Activated naive CD8-positive, alpha-beta T cell treated with anti-CD3 and anti-CD28 coated beads, Interleukin-2, amount 50 U/mL, for 24 hours (primary cell): Measurements from ENCODE around the gene LGR6.
A peak's percentile ranks its signal among the peaks of the same experiment; 100 is the strongest.

ENCODE experiments used
- ATAC-seq: fragments of 150-1000 bp; cut with Tn5 transposase; one replicate; pipeline ENCODE4 v1.10.0; 2021
- DNase-seq: peaks from one replicate; pipeline ENCODE4 v3.0.0; 2021
- H3K27ac Mint-ChIP-seq: one replicate; pipeline ENCODE4 v1.8.0; 2021; ENCODE audit warnings: mild to moderate bottlenecking, mixed read lengths
- H3K27me3 Mint-ChIP-seq: one replicate; pipeline ENCODE4 v1.8.0; 2021; ENCODE audit warnings: mixed read lengths
- H3K36me3 Mint-ChIP-seq: one replicate; pipeline ENCODE4 v1.8.0; 2021; ENCODE audit warnings: low read depth, mixed read lengths
- H3K4me1 Mint-ChIP-seq: one replicate; pipeline ENCODE4 v1.8.0; 2021; ENCODE audit warnings: mixed read lengths
- H3K4me3 Mint-ChIP-seq: one replicate; pipeline ENCODE4 v1.8.0; 2021; ENCODE audit warnings: mild to moderate bottlenecking, moderate library complexity, mixed read lengths
- H3K9me3 Mint-ChIP-seq: one replicate; pipeline ENCODE4 v1.8.0; 2021; ENCODE audit warnings: mixed read lengths

Gene LGR6

DNA sequence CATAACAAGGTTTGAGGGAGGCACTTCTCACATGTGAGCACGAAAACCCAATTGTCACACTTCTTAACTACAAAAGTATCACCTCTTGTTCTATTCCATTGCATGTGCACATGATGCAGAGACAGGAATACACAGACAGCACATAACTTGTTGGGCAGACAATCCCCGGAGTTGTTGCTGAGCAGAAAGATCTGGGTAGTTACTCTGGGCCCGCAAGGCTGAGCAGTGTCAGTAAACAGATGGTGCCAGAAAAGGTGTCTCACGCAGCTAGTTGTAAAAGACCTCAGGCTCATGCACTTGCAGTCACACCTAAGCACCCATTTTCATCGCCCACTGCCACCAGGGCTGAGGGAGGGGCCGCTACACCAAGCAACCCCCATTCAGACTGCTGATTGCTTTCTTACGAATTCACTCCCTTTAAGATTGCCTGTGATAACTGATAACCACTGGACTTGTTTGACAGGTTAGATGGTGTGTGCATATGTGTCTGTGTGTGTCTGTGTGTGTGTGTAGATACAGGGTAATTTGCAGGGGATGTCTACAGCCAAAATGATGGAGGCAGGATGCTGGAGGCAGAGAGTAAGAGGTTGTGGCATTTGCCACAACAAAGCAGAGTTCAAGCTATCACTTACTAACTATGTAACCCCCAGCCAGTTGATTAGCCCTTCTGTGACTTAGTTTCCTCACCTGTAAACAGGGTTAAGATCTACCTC, 4.2 kb downstream of the LGR6 start:
- Mint-ChIP-seq H3K27me3 (peaks cover 32% of the 10 kb centered on the region), H3K27ac (no peak overlapping the region), H3K4me3 (no peak overlapping the region), H3K36me3 (no peaks in the 10 kb centered on the region), H3K4me1 (peaks cover 22% of the 10 kb centered on the region), H3K9me3 (no peaks in the 10 kb centered on the region)
- DNase-seq (no peak), ATAC-seq (no peak)

DNA sequence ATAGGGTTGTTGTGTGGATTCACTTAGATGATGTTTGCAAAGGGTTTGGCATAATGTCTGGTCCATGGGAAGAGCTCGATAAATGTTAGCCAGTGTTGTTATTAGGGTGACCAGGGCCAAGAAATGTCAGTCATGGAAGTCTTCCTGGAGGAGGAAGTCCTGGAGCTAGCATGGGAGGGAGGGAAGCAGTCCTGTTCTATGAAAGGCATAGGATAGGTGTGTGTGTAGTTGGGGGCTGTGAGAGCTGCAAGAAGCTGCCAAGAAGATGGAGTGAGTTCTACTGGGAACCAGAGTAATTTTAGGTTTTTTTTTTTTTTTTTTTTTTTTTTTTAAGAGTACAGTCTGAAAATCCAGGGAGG, 4.7 kb downstream of the LGR6 start:
- Mint-ChIP-seq H3K27me3 (peaks cover 30% of the 10 kb centered on the region), H3K4me1 (peaks cover 22% of the 10 kb centered on the region), H3K27ac (no peak overlapping the region), H3K36me3 (no peaks in the 10 kb centered on the region), H3K9me3 (no peaks in the 10 kb centered on the region), H3K4me3 (no peak overlapping the region)
- no peak for ATAC-seq
- DNase-seq = no peak

DNA sequence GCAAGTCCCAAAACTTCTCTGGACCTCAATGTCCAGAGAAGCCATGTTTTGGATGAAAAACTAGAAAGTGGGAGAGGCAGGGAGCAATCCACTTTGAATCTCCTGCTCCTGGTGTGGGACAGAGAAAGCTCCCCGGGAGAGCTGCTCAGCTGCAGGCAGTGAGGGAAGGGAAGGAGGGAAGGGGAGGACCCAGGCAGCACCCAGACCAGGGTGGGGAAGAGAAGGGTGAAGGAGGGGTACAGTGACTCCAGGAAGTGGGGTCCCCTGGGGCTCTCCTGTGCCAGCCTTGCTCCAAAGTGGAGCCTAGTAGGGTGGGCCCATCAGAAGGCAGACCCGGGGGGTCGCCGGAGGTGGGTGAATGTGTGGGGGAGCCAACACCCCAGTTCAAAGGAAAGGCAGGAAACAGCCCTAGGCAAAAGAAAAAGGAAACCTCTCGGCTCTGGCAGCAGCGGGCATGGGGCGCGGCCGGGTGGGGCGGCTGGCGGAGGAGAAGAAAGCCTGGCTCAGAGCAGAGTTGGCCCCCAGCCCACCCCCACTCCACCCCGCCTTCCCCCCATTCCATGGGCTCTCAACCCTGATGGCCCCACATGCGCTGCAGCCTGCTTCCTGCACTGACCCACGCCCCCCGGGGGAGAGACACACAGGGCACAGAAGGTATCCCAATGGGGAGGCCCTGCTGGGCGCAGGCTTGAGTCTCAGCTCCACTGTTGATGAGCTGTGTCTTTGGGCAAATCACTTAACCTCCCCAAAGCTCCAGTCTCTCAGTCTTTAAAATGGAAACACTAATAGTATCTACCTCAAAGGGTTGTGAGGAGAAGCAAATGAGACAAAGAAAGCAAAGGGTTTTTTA, 5.7 kb downstream of the LGR6 start:
- H3K27me3 Mint-ChIP-seq = peaks cover 25% of the 10 kb centered on the region
- no peak for ATAC-seq
- H3K27ac Mint-ChIP-seq = no peak overlapping the region
- no peaks in the 10 kb centered on the region for H3K9me3 Mint-ChIP-seq
- DNase-seq = no peak
- no peaks in the 10 kb centered on the region for H3K36me3 Mint-ChIP-seq
- no peak overlapping the region for H3K4me3 Mint-ChIP-seq
- H3K4me1 Mint-ChIP-seq = peaks cover 21% of the 10 kb centered on the region

DNA sequence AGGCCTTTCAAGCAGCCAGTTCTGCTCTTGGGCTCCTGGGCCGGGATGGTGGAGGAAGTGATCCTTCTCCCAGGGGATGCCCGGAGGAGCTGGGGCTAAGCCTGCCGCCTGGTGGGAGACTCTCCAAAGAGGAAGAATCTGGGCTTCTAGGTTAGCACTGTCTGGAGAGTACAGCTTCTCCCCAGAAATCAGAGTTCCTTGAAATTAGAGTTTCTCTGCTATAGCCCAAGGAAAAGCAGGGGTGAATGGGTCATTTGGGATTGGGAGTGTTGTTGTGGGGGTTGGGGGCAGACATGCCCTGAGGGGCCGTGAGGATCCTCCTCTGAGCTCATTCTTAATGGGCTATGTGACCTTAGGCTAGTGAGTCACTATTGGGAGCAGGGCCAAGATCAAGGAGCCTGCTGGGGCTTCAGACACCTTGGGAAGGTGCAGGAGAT, 6.5 kb downstream of the LGR6 start:
- H3K9me3 Mint-ChIP-seq = no peaks in the 10 kb centered on the region
- no peak for DNase-seq
- H3K4me3 Mint-ChIP-seq = no peak overlapping the region
- H3K27ac Mint-ChIP-seq = no peak overlapping the region
- H3K4me1 Mint-ChIP-seq = peaks cover 21% of the 10 kb centered on the region
- no peak for ATAC-seq
- no peaks in the 10 kb centered on the region for H3K36me3 Mint-ChIP-seq
- H3K27me3 Mint-ChIP-seq = peaks cover 19% of the 10 kb centered on the region

DNA sequence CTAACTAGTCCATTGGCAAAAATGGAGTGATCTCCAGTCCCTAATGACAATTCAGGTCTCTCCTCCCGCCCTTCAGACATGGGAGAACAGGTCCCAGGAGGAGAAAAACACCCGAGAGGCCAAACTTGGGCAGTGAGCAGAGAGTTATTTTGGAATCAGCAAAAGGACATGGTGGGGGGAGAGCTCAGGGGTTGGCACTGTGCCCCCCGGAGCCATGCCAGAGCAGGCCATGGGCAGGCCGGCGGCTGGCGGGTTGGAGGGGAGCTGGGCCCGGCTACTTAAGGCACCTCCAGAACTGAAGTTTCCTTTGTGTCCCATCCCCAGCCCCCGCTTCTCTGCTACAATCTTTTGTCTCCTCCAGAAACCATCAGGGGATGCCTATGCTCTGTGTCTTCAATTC, 7.1 kb downstream of the LGR6 start:
- H3K36me3 Mint-ChIP-seq = no peaks in the 10 kb centered on the region
- H3K4me1 Mint-ChIP-seq = peaks cover 21% of the 10 kb centered on the region
- ATAC-seq (no peak), DNase-seq (no peak)
- no peaks in the 10 kb centered on the region for H3K9me3 Mint-ChIP-seq
- H3K27me3 Mint-ChIP-seq = peaks cover 15% of the 10 kb centered on the region
- no peak overlapping the region for H3K27ac Mint-ChIP-seq
- no peak overlapping the region for H3K4me3 Mint-ChIP-seq

DNA sequence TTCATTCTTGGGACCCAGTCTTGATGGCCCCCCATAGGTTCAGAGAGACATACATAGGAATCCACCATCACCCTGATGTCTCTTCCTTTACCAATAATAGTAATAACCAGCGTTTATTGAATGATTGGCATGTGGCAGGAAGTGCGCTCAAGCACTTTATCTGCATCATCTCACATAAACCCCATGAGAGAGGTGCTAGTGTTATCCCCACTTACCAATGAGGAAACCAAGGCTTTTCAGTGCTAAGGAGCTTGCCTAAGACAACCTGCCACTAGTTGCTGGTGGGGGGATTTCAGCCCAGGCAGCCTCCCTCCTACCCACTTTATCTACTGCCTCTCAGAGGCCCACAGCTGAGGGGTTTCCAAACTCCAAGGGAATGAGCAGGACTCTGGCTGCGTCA, 7.7 kb downstream of the LGR6 start:
- DNase-seq = no peak
- H3K9me3 Mint-ChIP-seq = no peaks in the 10 kb centered on the region
- H3K36me3 Mint-ChIP-seq = no peaks in the 10 kb centered on the region
- peaks cover 21% of the 10 kb centered on the region for H3K4me1 Mint-ChIP-seq
- peaks cover 11% of the 10 kb centered on the region for H3K27me3 Mint-ChIP-seq
- no peak overlapping the region for H3K27ac Mint-ChIP-seq
- no peak for ATAC-seq
- H3K4me3 Mint-ChIP-seq = no peak overlapping the region

DNA sequence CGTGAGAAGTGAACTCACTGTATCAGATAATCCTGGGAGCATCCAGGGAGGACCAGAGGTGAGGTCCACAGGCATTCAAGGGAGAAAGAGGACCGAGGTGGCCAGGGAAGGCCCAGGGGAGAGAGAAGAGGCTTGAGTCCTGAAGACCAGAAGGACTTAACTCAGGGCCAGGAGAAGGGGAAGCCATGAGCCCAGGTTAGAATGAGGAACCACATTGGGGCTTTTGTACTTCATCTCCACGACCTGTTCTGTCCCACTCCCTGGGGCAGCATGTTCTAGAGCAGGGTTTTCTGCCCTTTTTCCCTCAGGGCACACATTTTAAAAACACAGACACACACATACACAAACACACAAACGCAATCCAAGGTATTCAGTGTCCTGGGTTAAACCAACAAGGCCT, 8.4 kb downstream of the LGR6 start:
- no peak overlapping the region for H3K4me3 Mint-ChIP-seq
- no peak for ATAC-seq
- DNase-seq = no peak
- H3K9me3 Mint-ChIP-seq = no peaks in the 10 kb centered on the region
- H3K27me3 Mint-ChIP-seq = peaks cover 7% of the 10 kb centered on the region
- H3K27ac Mint-ChIP-seq = no peak overlapping the region
- no peaks in the 10 kb centered on the region for H3K36me3 Mint-ChIP-seq
- H3K4me1 Mint-ChIP-seq = peaks cover 21% of the 10 kb centered on the region

DNA sequence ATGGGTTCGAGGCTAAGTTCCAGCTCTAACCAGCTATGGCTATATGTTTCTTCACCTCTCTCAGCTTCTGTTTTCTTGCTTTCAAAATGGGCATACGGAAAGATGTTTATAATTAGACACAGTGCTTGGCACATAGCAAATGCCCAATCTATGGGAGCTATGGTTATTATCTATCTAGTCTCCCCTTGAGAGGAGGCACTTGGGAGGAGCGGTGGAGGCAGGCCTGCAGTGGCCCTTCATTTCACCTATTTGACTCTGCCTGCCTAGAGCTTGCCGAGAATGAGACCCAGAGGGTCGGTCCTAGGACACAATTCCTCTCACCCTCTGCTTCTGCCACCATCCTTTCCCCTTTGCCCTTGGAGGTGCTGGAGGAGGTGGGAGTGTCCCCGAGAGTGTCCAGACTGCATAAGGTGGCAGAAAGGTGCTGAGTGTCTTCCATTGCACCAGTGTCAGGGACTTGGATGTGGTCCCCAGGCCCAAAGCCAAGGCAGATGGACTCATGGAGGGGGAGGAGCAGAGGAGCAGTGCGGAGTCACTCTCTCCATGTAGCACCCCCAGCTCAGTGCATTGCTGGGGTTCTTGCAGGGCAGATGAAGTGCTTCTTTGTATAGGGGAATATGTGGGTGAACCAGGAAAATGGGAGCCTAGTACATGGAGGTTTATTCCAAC, 9.0 kb downstream of the LGR6 start:
- Mint-ChIP-seq H3K27me3 (peaks cover 7% of the 10 kb centered on the region), H3K4me3 (no peak overlapping the region), H3K4me1 (peaks cover 21% of the 10 kb centered on the region), H3K9me3 (no peaks in the 10 kb centered on the region), H3K27ac (no peak overlapping the region), H3K36me3 (no peaks in the 10 kb centered on the region)
- DNase-seq (no peak), ATAC-seq (no peak)

DNA sequence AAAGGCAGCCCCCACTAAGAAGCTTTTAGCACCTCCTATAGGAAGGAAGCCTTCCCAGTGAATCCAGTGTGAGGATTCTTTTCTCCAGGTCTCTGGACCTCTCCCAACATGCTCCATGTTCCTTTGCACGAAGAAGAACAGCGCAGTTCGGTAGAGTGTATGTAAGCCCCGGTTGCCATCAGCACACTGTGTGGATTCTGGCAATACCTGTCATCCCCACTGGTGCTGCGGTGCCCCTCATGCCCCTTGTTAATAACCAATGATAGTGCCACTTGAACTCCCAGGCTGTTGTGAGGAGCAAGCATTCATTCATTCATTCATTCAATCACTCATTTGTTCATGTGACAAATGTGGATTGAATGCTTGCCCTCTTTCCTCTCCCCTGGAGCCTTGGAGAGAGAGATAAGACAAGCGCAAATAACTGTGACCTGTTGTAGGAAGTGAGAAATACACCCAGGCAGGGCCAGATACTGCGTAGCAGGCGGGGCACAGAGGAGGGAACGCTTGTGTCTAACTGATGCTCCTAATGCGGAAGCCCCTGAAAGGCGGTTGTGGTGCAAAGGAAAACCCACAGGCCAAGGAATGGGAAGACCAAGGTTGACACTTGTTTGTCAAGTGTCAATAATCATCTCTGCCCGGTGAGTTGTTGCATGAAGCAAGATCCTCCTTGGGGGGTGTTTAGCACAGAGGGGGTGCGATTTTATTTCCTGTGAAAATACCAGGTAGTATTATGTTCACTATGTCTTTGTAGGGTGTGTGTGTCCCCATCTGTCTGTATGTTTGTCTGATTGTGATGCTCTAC, 9.8 kb downstream of the LGR6 start:
- no peak overlapping the region for H3K27ac Mint-ChIP-seq
- no peak for DNase-seq

DNA sequence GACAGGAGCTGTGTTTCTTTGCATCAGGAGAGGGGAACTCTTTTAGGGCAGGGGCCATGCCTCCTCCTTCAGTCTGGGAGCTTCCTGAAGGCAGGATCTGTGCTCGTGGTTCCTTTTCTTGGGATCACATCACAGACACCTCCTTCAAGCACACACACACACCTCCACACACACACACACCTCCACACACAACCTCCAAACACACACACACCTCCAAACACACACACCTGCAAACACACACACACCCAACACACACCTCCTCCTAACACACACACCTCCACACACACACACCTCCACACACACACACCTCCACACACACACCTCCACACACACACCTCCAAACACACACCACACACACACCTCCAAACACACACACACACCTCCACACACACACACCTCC, 10.5 kb downstream of the LGR6 start:
- H3K36me3 Mint-ChIP-seq = no peaks in the 10 kb centered on the region
- H3K4me3 Mint-ChIP-seq = no peak overlapping the region
- DNase-seq (no peak), ATAC-seq (no peak)
- peaks cover 12% of the 10 kb centered on the region for H3K4me1 Mint-ChIP-seq
- peaks cover 6% of the 10 kb centered on the region for H3K27me3 Mint-ChIP-seq
- no peak overlapping the region for H3K27ac Mint-ChIP-seq
- no peaks in the 10 kb centered on the region for H3K9me3 Mint-ChIP-seq

More for the DNA sequence above, 9.8 kb downstream of the LGR6 start:
- H3K4me1 Mint-ChIP-seq = peaks cover 15% of the 10 kb centered on the region
- no peak overlapping the region for H3K4me3 Mint-ChIP-seq
- H3K27me3 Mint-ChIP-seq = peaks cover 8% of the 10 kb centered on the region
- no peaks in the 10 kb centered on the region for H3K36me3 Mint-ChIP-seq
- no peaks in the 10 kb centered on the region for H3K9me3 Mint-ChIP-seq
- peak; percentile 30 for ATAC-seq

DNA sequence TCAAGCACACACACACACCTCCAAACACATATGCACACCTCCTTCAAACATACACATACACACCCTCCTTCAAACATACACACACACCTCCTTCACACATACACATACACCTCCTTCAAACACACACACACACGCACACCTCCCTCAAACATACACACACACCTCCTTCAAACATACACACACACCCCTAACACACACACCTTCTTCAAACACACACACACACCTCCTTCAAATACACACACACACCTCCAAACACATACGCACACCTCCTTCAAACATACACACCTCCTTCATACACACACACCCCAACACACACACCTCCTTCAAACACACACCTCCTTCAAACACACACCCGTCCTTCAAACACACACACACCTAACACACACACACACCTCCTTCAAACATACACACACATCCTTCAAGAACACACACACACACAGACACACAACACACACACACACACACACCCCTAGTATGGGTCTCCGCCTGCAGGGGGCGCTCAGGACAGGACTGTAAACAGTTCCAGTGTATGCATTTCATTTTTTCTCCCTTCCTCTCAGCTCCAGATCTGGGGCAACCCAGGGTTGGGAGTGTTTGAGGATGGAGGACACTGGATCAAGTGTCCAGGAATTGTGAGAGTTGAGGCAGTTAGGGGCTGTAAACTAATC, 12.1 kb downstream of the LGR6 start:
- Mint-ChIP-seq H3K27ac (no peak overlapping the region), H3K36me3 (no peaks in the 10 kb centered on the region), H3K4me1 (peaks cover 9% of the 10 kb centered on the region), H3K9me3 (no peaks in the 10 kb centered on the region), H3K4me3 (no peak overlapping the region), H3K27me3 (peaks cover 8% of the 10 kb centered on the region)
- DNase-seq (no peak), ATAC-seq (no peak)

DNA sequence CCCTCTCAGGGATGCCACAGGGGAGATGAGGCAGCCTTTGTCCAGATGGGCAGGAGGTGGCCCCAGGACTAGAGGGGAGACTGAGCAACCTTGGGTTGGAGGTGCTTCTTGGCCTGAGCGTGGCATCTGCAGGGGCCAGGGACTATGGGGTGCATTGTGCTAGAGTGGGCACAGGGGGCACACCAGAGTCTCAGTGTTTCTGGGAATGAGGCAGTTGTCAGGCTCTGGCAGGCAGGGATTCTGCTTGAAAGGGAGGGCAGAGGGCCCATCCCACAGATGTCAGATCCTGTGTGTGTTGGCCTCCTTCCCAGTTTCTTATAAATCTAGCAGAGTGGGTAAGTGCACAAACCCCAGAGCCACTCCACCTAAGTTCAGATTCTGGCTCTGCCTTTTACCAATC, 13.7 kb downstream of the LGR6 start:
- Mint-ChIP-seq H3K27ac (no peak overlapping the region), H3K9me3 (no peaks in the 10 kb centered on the region), H3K4me3 (no peak overlapping the region), H3K4me1 (no peaks in the 10 kb centered on the region), H3K27me3 (peaks cover 18% of the 10 kb centered on the region), H3K36me3 (no peaks in the 10 kb centered on the region)
- DNase-seq (no peak), ATAC-seq (no peak)

DNA sequence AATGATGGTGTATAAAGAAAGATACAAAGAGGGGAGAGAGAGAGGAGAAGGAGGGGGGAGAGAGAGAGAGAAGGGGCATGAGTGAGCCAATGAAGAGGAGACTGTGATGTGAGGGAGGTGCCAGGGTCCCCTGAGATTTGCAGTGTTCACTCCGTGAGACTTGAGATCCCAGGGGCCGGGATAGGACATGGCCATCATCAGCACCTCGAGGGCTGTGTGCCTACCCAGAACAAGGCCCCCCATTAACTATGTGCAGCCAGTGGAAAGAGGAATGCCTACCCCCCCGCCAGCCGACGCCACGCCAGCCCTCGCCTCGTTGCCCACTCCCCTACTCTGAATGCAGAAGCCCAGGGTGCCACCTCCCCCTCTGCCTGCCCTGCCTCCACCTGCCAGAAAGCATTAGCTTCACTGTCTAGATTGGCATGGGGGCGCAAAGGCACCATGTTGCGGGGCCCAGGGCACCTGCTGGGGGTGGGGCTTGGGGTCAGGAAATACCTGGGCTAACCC, 14.8 kb downstream of the LGR6 start:
- ATAC-seq = no peak
- peaks cover 27% of the 10 kb centered on the region for H3K27me3 Mint-ChIP-seq
- no peak overlapping the region for H3K27ac Mint-ChIP-seq
- no peaks in the 10 kb centered on the region for H3K36me3 Mint-ChIP-seq
- H3K9me3 Mint-ChIP-seq = no peaks in the 10 kb centered on the region
- no peak for DNase-seq
- H3K4me3 Mint-ChIP-seq = no peak overlapping the region
- no peaks in the 10 kb centered on the region for H3K4me1 Mint-ChIP-seq

DNA sequence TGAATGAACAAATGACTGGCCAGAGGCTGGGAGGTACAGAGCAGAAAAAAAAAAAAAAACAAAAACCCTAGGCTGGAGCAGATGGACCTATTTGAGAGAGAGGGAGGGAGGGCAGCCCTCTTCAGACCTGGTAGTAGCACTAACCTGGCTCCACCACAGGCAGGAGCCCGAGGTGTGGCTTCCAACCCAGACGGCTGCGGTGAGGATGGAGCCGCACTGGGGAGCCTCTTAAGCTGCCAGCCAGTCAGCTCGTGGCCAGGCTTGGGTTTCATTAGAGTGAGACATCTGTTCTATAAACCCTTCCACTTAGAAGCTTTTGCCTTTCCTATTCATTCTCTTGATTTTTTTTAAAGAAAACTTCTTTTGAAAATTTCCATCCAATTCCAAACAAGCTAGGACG, 16.8 kb downstream of the LGR6 start:
- no peaks in the 10 kb centered on the region for H3K9me3 Mint-ChIP-seq
- no peak for ATAC-seq
- H3K36me3 Mint-ChIP-seq = no peaks in the 10 kb centered on the region
- H3K4me1 Mint-ChIP-seq = peaks cover 5% of the 10 kb centered on the region
- peaks cover 42% of the 10 kb centered on the region for H3K27me3 Mint-ChIP-seq
- no peak overlapping the region for H3K4me3 Mint-ChIP-seq
- DNase-seq = no peak
- H3K27ac Mint-ChIP-seq = no peak overlapping the region
